H1 (cell line): ENCODE results near the gene BRMS1. TPM values are rescaled to one million over a fixed set of nuclear protein-coding genes. Genes with fewer than 3 reads are reported as not detected.

Experiments used
- CTCF ChIA-PET: fragments of 300-600 bp; sonication (Branson Sonifier 250); formaldehyde crosslinking; loops from one replicate; lab custom pipeline; 2021; ENCODE audit not compliant: partially characterized antibody; lab: Charles Lee
- POLR2A ChIA-PET: fragments of 300-600 bp; sonication (Branson Sonifier 250); formaldehyde crosslinking; loops from one replicate; lab custom pipeline; 2021; ENCODE audit warnings: inconsistent platforms; ENCODE audit not compliant: partially characterized antibody; lab: Charles Lee
- DNase-seq, 2 experiments: peaks; one replicate each; pipeline versions ENCODE4 v3.0.0 to v3.0.0-alpha.2; 2010 to 2022; ENCODE audit warnings: low spot score in 2 of 2, low read depth in 1 of 2, mixed read lengths in 1 of 2
- FAIRE-seq: peaks from 2 replicates; lab custom pipeline; 2011; peaks lifted over from hg19 to GRCh38; lab: Jason Lieb, UNC
- H2AFZ ChIP-seq: 2 replicates; pipeline ENCODE4 v1.8.1; 2012; ENCODE audit warnings: low read length, inconsistent platforms
- H2AK5ac ChIP-seq: 2 replicates; pipeline ENCODE4 v1.6.1; 2013; ENCODE audit warnings: low read depth, low read length
- H2BK120ac ChIP-seq: replicated peaks from 2 replicates; pipeline ENCODE3; 2013; ENCODE audit warnings: low read depth, low read length, inconsistent platforms
- H2BK12ac ChIP-seq: 2 replicates; pipeline ENCODE4 v1.6.1; 2013; ENCODE audit warnings: low read depth, low read length
- H2BK15ac ChIP-seq: 2 replicates; pipeline ENCODE4 v1.6.1; 2013; ENCODE audit warnings: low read length
- H2BK20ac ChIP-seq: 2 replicates; pipeline ENCODE4 v1.6.1; 2013; ENCODE audit warnings: low read length
- H2BK5ac ChIP-seq: 2 replicates; pipeline ENCODE4 v1.6.1; 2013; ENCODE audit warnings: low read depth, low read length
- H3K14ac ChIP-seq: 2 replicates; pipeline ENCODE4 v1.6.1; 2013; ENCODE audit warnings: inconsistent platforms; ENCODE audit not compliant: insufficient read length
- H3K18ac ChIP-seq: 2 replicates; pipeline ENCODE4 v1.6.1; 2013; ENCODE audit warnings: low read length; ENCODE audit errors: extremely low read depth
- H3K23ac ChIP-seq: 2 replicates; pipeline ENCODE4 v1.6.1; 2013; ENCODE audit warnings: inconsistent platforms; ENCODE audit not compliant: insufficient read length
- H3K23me2 ChIP-seq: 2 replicates; pipeline ENCODE4 v1.6.1; 2013; ENCODE audit warnings: low read depth, low read length
- H3K27ac ChIP-seq: 2 replicates; pipeline ENCODE4 v1.6.1; 2011; ENCODE audit warnings: low read depth, low read length, inconsistent platforms
- H3K27me3 ChIP-seq, 4 experiments: replicated peaks in 1 of 4; 1 replicate in 1 of 4; 2 replicates in 3 of 4; pipeline versions ENCODE4 v1.6.1 to v1.8.1; 2011 to 2013; ENCODE audit warnings: low read length in 3 of 4, mild to moderate bottlenecking in 3 of 4, inconsistent platforms in 2 of 4, mixed read lengths in 2 of 4, moderate library complexity in 1 of 4; ENCODE audit not compliant: control insufficient read depth in 3 of 4, insufficient read depth in 3 of 4; ENCODE audit errors: extremely low read depth in 1 of 4
- H3K36me3 ChIP-seq, 4 experiments: 2 replicates each; pipeline versions ENCODE4 v1.6.1 to v1.8.1; 2011 to 2013; ENCODE audit warnings: mild to moderate bottlenecking in 4 of 4, low read length in 3 of 4, moderate library complexity in 2 of 4, control low read depth in 1 of 4, inconsistent platforms in 1 of 4; ENCODE audit not compliant: insufficient read depth in 4 of 4, control insufficient read depth in 2 of 4
- H3K4ac ChIP-seq: replicated peaks from 2 replicates; pipeline ENCODE3; 2013; ENCODE audit warnings: low read length, low read depth, mixed read lengths, inconsistent platforms; ENCODE audit not compliant: insufficient read length
- H3K4me1 ChIP-seq, 4 experiments: replicated peaks in 1 of 4; 1 replicate in 1 of 4; 2 replicates in 3 of 4; pipeline versions ENCODE4 v1.6.1 to v1.8.1; 2011 to 2013; ENCODE audit warnings: low read length in 3 of 4, inconsistent platforms in 2 of 4, mixed read lengths in 1 of 4; ENCODE audit not compliant: insufficient read depth in 4 of 4, control insufficient read depth in 3 of 4
- H3K4me2 ChIP-seq, 2 experiments: 2 replicates each; pipeline versions ENCODE4 v1.6.1 to v1.8.1; 2011 to 2013; ENCODE audit warnings: low read depth in 2 of 2, low read length in 2 of 2, control low read depth in 1 of 2, inconsistent platforms in 1 of 2, mild to moderate bottlenecking in 1 of 2; ENCODE audit not compliant: insufficient read depth in 1 of 2
- H3K4me3 ChIP-seq, 4 experiments: fragments of 200-600, 300-600 bp in 1 of 4; sonication (generic), shearing (Covaris generic), sonication (Bioruptor Twin) in 1 of 4; 2 replicates each; pipeline versions ENCODE4 v1.5.1 to v1.8.1; 2011 to 2016; ENCODE audit warnings: low read length in 4 of 4, low read depth in 3 of 4, control low read depth in 2 of 4, inconsistent platforms in 2 of 4, mild to moderate bottlenecking in 2 of 4, mixed read lengths in 1 of 4, moderate library complexity in 1 of 4; ENCODE audit not compliant: insufficient read depth in 2 of 4; ENCODE audit errors: extremely low read depth in 1 of 4
- H3K56ac ChIP-seq: replicated peaks from 2 replicates; pipeline ENCODE3; 2013; ENCODE audit warnings: low read depth, mild to moderate bottlenecking, mixed read lengths, low read length, inconsistent platforms; ENCODE audit not compliant: insufficient read length
- H3K79me1 ChIP-seq: 2 replicates; pipeline ENCODE4 v1.6.1; 2013; ENCODE audit warnings: low read depth, low read length, control low read depth
- H3K79me2 ChIP-seq, 2 experiments: 2 replicates each; pipeline versions ENCODE4 v1.6.1 to v1.8.1; 2012 to 2013; ENCODE audit warnings: low read length in 2 of 2, mild to moderate bottlenecking in 2 of 2, inconsistent platforms in 1 of 2; ENCODE audit not compliant: insufficient read depth in 2 of 2, control insufficient read depth in 1 of 2
- H3K9ac ChIP-seq, 4 experiments: replicated peaks in 1 of 4; 1 replicate in 1 of 4; 2 replicates in 3 of 4; pipeline versions ENCODE4 v1.6.1 to v1.8.1; 2011 to 2013; ENCODE audit warnings: low read depth in 3 of 4, low read length in 3 of 4, control low read depth in 2 of 4, mild to moderate bottlenecking in 2 of 4, moderate library complexity in 2 of 4, inconsistent platforms in 1 of 4; ENCODE audit errors: extremely low read depth in 1 of 4
- H3K9me3 ChIP-seq, 2 experiments: 2 replicates each; pipeline versions ENCODE4 v1.6.1 to v1.8.1; 2012 to 2013; ENCODE audit warnings: mild to moderate bottlenecking in 2 of 2, moderate library complexity in 2 of 2, control low read depth in 1 of 2, inconsistent platforms in 1 of 2, low read depth in 1 of 2, low read length in 1 of 2, mixed read lengths in 1 of 2; ENCODE audit not compliant: insufficient read depth in 2 of 2
- H4K20me1 ChIP-seq, 2 experiments: replicated peaks in 1 of 2; 2 replicates each; pipeline versions ENCODE3 to v1.8.1; 2011 to 2013; ENCODE audit warnings: inconsistent platforms in 2 of 2, low read length in 2 of 2, mild to moderate bottlenecking in 1 of 2; ENCODE audit not compliant: insufficient read depth in 2 of 2, control insufficient read depth in 1 of 2
- H4K5ac ChIP-seq: 2 replicates; pipeline ENCODE4 v1.6.1; 2013; ENCODE audit warnings: low read length, low read depth, mixed read lengths, inconsistent platforms; ENCODE audit not compliant: insufficient read length
- H4K8ac ChIP-seq: 2 replicates; pipeline ENCODE4 v1.8.0; 2013; ENCODE audit warnings: mild to moderate bottlenecking, moderate library complexity, low read length, inconsistent platforms; ENCODE audit not compliant: insufficient read depth; ENCODE audit errors: extremely low read depth
- H4K91ac ChIP-seq: replicated peaks from 2 replicates; pipeline ENCODE3; 2013; ENCODE audit warnings: low read length, mixed read lengths, inconsistent platforms; ENCODE audit not compliant: insufficient read length
- BACH1 ChIP-seq: IDR thresholded peaks from 2 replicates; pipeline ENCODE4 v1.6.1; 2012; ENCODE audit warnings: low read length, improper control_type of control experiment
- EZH2 ChIP-seq: fragments of 200-600 bp; sonication (generic); IDR thresholded peaks from 2 replicates; pipeline ENCODE4 v1.7.1; 2012; ENCODE audit warnings: low read depth, mild to moderate bottlenecking, moderate library complexity, low read length, inconsistent platforms; ENCODE audit not compliant: severe bottlenecking
- FOSL1 ChIP-seq: IDR thresholded peaks from 2 replicates; pipeline ENCODE4 v1.6.1; 2011; ENCODE audit warnings: mild to moderate bottlenecking, low read depth, low read length, moderate library complexity; ENCODE audit not compliant: insufficient read depth
- JUND ChIP-seq: IDR thresholded peaks from 2 replicates; pipeline ENCODE4 v1.6.1; 2011; ENCODE audit warnings: mild to moderate bottlenecking, improper control_type of control experiment, low read length
- POU5F1 ChIP-seq: IDR thresholded peaks from 2 replicates; pipeline ENCODE4 v1.6.1; 2011; ENCODE audit warnings: low read depth, mild to moderate bottlenecking, low read length, moderate library complexity
- RNF2 ChIP-seq: fragments of 200-900, 300-1000 bp; sonication (generic); IDR thresholded peaks from 2 replicates; pipeline ENCODE4 v1.7.1; 2016; ENCODE audit warnings: borderline replicate concordance, low read depth, mild to moderate bottlenecking, antibody characterized with exemption, low read length; ENCODE audit not compliant: poor library complexity, severe bottlenecking; ENCODE audit errors: missing control alignments
- SRF ChIP-seq: IDR thresholded peaks from 2 replicates; pipeline ENCODE4 v1.6.1; 2011; ENCODE audit warnings: mild to moderate bottlenecking, low read depth, low read length, moderate library complexity
- TAF7 ChIP-seq: optimal IDR thresholded peaks from 2 replicates; pipeline ENCODE3; 2011; ENCODE audit warnings: low read depth, mild to moderate bottlenecking, inconsistent platforms, low read length, moderate library complexity, borderline replicate concordance
- TEAD4 ChIP-seq: IDR thresholded peaks from 2 replicates; pipeline ENCODE4 v1.6.1; 2012; ENCODE audit warnings: low read depth, low read length, inconsistent platforms, mixed read lengths
- YY1 ChIP-seq: IDR thresholded peaks from 2 replicates; pipeline ENCODE4 v1.6.1; 2011; ENCODE audit warnings: low read depth, mild to moderate bottlenecking, low read length
- WGBS, 2 experiments: shearing (Covaris generic) in 1 of 2; methylation state at CpG; one replicate each; pipeline versions ENCODE4 v1.1.6 to v1.1.7; 2013 to 2015; ENCODE audit warnings: low lambda C conversion rate in 2 of 2, mixed read lengths in 2 of 2, inconsistent platforms in 1 of 2, low coverage in 1 of 2, missing lambda C conversion rate in 1 of 2; ENCODE audit not compliant: insufficient replicate concordance in 2 of 2, insufficient coverage in 1 of 2, insufficient read length in 1 of 2; ENCODE audit errors: extremely low coverage in 1 of 2, missing lambda C conversion rate in 1 of 2; 5-methylcytosine and 5-hydroxymethylcytosine counted together
- polyA plus RNA-seq, 7 experiments: library from polyadenylated mRNA; depleted of rRNA in 3 of 7; stranded (reverse) in 5 of 7; unstranded in 2 of 7; fragments of >200 nt in 5 of 7; fragments of 200-250 nt in 2 of 7; gene quantifications; 1 replicate in 5 of 7; 2 replicates in 1 of 7; 4 replicates in 1 of 7; pipeline versions ENCODE4 v1.2.1 to v1.2.3, GENCODE V29; 2011 to 2013; ENCODE audit warnings: missing spikeins in 2 of 7, mixed read lengths in 2 of 7
- total RNA-seq: library from RNA; stranded (reverse); fragmentation: NEBNext Ultra II Directional; extraction: Animal tissue kit (Norgen Biotek cat#: 25700); gene quantifications from 2 replicates; pipeline ENCODE4 v1.2.1, GENCODE V29; 2021

Gene BRMS1
- total and polyA plus RNA-seq, 2 of the 8 experiments (the other 6 are each of a cell fraction or from before 2014, with no cell fraction given): 39.2 to 46.1 TPM

DNA sequence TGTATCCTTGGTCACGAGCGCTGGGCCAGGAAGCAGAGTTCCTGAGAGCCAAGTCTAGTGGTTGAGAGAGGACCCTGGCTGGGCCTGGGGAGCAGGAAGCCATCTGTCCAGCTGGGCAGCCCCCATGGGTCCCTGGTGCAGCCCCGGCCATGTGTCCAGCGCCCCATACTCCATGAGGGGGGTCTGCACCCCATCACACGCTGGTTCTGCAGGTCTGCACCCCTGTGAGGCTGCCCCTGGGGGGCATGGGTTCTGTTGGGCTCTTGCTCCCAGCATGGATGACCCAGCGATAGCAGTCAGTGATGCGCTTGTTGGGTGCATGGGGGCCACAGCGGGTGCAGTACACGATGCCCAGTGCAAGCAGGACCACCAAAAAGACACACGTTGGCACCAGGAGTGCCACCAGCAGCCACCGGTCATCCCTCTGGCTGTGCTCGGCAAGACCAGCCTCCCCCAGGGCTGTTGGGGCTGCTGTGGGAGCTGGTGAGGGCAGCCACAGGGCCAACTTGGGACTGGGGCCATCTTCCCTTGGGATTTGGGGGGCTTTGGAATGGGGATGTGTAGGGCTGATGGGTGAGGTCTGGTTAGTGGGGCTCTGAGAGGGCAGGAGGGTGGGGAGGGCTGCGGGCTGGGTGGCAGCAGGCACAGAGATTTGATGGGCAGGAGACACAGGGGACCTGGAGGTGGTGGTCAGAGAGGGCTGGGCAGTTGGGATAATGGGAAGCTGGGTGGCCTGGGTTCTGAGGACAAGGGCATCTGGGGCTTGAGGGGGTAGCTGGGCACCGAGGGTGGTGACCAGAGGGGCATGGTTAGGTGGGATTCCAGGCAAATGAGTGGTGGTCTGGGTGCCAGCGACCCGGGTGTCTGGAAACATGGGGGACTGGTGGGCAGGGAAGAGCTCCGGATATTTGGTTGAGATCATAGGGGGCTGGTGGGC lies 30.1 kb downstream of the BRMS1 start:
- no peak for DNase-seq
- Histone ChIP-seq H3K18ac (no peak overlapping the region), H3K9me3 (no peaks in the 10 kb centered on the region), H3K79me1 (no peaks in the 10 kb centered on the region), H3K4ac (no peak overlapping the region), H2BK120ac (no peak overlapping the region), H3K79me2 (no peaks in the 10 kb centered on the region), H2BK5ac (no peak overlapping the region), H2BK15ac (peak overlapping the region; percentile 40; the same call in 1 of the 2 replicates), H2BK12ac (0 out of 2 replicates have a peak overlapping the region, but pooled peaks have one; percentile 80), H3K36me3 (no peaks in the 10 kb centered on the region), H3K56ac (no peak overlapping the region), H3K4me1 (peaks cover 12 to 33% (median 22%) of the 10 kb centered on the region in 4 experiments), H3K4me2 (no peak overlapping the region), H3K4me3 (no peak overlapping the region), H4K8ac (peak overlapping the region; percentile 1; the same call in 1 of the 2 replicates), H3K27me3 (peaks cover 0 to 3% (median 0%) of the 10 kb centered on the region in 4 experiments; a peak in 2 of 7 replicates), H4K91ac (peak overlapping the region; percentile 62), H2AK5ac (no peak overlapping the region), H3K9ac (no peak overlapping the region), H3K23ac (no peak overlapping the region), H3K14ac (no peak overlapping the region), H3K27ac (no peak overlapping the region), H3K23me2 (peaks cover 8% of the 10 kb centered on the region), H4K20me1 (no peaks in the 10 kb centered on the region), H2BK20ac (no peak overlapping the region), H2AFZ (no peak overlapping the region), H4K5ac (no peak overlapping the region)
- ChIA-PET POLR2A (interaction anchor here (1.1 to 3.5 kb wide), 4 partner anchors 15 to 33 kb away, joined by 4 to 19 read pairs (median 4); no protein-coding TSS in a partner anchor), CTCF (interaction anchor here (0.7 to 11.7 kb wide), 13 partner anchors 11 to 92 kb away, joined by 3 to 242 read pairs (median 4); partner anchors contain the start of gene RIN1)
- WGBS, 2 experiments: 93% methylated on average over 17 of the region's 17 CpGs; no CpG with 5 or more reads in 1 of the 2 experiments
- TF ChIP-seq BACH1: no peak
- no peak for TF ChIP-seq SRF
- no peak for TF ChIP-seq EZH2
- no peak for TF ChIP-seq FOSL1
- TF ChIP-seq RNF2: no peak
- no peak for TF ChIP-seq JUND
- TF ChIP-seq POU5F1: no peak
- no peak for TF ChIP-seq TAF7
- TF ChIP-seq TEAD4: no peak
- no peak for TF ChIP-seq YY1
- no peak for FAIRE-seq
